Measurements from ENCODE around the gene PPP1R1C. TPM values are rescaled to one million over a fixed set of nuclear protein-coding genes. Genes with fewer than 3 reads are reported as not detected.

Gene PPP1R1C
- total and polyA plus RNA-seq, 4 donors: 5.4 to 21.7 (median 11.3) TPM

GRCh38 chr2:182070736-182071135, 85.1 kb downstream of the PPP1R1C start (continued):
- TF ChIP-seq, protein P1, sequence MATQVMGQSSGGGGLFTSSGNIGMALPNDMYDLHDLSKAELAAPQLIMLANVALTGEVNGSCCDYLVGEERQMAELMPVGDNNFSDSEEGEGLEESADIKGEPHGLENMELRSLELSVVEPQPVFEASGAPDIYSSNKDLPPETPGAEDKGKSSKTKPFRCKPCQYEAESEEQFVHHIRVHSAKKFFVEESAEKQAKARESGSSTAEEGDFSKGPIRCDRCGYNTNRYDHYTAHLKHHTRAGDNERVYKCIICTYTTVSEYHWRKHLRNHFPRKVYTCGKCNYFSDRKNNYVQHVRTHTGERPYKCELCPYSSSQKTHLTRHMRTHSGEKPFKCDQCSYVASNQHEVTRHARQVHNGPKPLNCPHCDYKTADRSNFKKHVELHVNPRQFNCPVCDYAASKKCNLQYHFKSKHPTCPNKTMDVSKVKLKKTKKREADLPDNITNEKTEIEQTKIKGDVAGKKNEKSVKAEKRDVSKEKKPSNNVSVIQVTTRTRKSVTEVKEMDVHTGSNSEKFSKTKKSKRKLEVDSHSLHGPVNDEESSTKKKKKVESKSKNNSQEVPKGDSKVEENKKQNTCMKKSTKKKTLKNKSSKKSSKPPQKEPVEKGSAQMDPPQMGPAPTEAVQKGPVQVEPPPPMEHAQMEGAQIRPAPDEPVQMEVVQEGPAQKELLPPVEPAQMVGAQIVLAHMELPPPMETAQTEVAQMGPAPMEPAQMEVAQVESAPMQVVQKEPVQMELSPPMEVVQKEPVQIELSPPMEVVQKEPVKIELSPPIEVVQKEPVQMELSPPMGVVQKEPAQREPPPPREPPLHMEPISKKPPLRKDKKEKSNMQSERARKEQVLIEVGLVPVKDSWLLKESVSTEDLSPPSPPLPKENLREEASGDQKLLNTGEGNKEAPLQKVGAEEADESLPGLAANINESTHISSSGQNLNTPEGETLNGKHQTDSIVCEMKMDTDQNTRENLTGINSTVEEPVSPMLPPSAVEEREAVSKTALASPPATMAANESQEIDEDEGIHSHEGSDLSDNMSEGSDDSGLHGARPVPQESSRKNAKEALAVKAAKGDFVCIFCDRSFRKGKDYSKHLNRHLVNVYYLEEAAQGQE (IDR thresholded peaks at IDR 0.05): no peak
- TF ChIP-seq JUND (IDR thresholded peaks at IDR 0.05) (no peak), RXRA (IDR thresholded peaks at IDR 0.05) (no peak)

GRCh38 chr2:182072861-182073260, 87.2 kb downstream of the PPP1R1C start:
- TF ChIP-seq GABPA (IDR thresholded peaks at IDR 0.05 in 1 of 2, conservative IDR thresholded peaks at IDR 0.05 in 1 of 2) (no peak), RXRA (IDR thresholded peaks at IDR 0.05) (no peak), JUND (IDR thresholded peaks at IDR 0.05) (no peak), FOXA2 (IDR thresholded peaks at IDR 0.05) (no peak), NR2F2 (IDR thresholded peaks at IDR 0.05) (no peak), RAD21 (IDR thresholded peaks at IDR 0.05) (no peak), EGR1 (IDR thresholded peaks at IDR 0.05; ENCODE audit: low read depth in 2 of 2) (no peak), HNF4A (conservative IDR thresholded peaks at IDR 0.05) (no peak), ATF3 (IDR thresholded peaks at IDR 0.05) (no peak), YY1 (IDR thresholded peaks at IDR 0.05) (no peak), TAF1 (conservative IDR thresholded peaks at IDR 0.05) (no peak), FOXA1 (IDR thresholded peaks at IDR 0.05) (no peak)
- TF ChIP-seq, protein P1 (IDR thresholded peaks at IDR 0.05): no peak
- TF ChIP-seq, protein P2, sequence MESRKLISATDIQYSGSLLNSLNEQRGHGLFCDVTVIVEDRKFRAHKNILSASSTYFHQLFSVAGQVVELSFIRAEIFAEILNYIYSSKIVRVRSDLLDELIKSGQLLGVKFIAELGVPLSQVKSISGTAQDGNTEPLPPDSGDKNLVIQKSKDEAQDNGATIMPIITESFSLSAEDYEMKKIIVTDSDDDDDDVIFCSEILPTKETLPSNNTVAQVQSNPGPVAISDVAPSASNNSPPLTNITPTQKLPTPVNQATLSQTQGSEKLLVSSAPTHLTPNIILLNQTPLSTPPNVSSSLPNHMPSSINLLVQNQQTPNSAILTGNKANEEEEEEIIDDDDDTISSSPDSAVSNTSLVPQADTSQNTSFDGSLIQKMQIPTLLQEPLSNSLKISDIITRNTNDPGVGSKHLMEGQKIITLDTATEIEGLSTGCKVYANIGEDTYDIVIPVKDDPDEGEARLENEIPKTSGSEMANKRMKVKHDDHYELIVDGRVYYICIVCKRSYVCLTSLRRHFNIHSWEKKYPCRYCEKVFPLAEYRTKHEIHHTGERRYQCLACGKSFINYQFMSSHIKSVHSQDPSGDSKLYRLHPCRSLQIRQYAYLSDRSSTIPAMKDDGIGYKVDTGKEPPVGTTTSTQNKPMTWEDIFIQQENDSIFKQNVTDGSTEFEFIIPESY (IDR thresholded peaks at IDR 0.05): no peak
- TF ChIP-seq, protein P3, sequence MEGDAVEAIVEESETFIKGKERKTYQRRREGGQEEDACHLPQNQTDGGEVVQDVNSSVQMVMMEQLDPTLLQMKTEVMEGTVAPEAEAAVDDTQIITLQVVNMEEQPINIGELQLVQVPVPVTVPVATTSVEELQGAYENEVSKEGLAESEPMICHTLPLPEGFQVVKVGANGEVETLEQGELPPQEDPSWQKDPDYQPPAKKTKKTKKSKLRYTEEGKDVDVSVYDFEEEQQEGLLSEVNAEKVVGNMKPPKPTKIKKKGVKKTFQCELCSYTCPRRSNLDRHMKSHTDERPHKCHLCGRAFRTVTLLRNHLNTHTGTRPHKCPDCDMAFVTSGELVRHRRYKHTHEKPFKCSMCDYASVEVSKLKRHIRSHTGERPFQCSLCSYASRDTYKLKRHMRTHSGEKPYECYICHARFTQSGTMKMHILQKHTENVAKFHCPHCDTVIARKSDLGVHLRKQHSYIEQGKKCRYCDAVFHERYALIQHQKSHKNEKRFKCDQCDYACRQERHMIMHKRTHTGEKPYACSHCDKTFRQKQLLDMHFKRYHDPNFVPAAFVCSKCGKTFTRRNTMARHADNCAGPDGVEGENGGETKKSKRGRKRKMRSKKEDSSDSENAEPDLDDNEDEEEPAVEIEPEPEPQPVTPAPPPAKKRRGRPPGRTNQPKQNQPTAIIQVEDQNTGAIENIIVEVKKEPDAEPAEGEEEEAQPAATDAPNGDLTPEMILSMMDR (IDR thresholded peaks at IDR 0.05; ENCODE audit: low read depth, low read length, missing input control): no peak
- no peak overlapping the region for H3K9ac ChIP-seq (ENCODE audit: low read depth in 1 of 2, low read length in 2 of 2)
- WGBS: 78% methylated on average over 6 of the region's 6 CpGs

More at GRCh38 chr2:182072861-182073260, 87.2 kb downstream of the PPP1R1C start:
- Histone ChIP-seq H3K4me3 (ENCODE audit: low read depth in 1 of 3, low read length in 3 of 3) (no peak overlapping the region), H3K27me3 (ENCODE audit: control insufficient read depth in 4 of 4, insufficient read depth in 4 of 4, low read length in 3 of 4) (no peaks in the 10 kb centered on the region), H3K36me3 (ENCODE audit: control insufficient read depth in 4 of 4, insufficient read depth in 3 of 4, low read depth in 1 of 4, low read length in 3 of 4) (no peaks in the 10 kb centered on the region), H3K9me3 (ENCODE audit: control insufficient read depth in 4 of 4, low read length in 3 of 4) (no peaks in the 10 kb centered on the region), H3K4me1 (ENCODE audit: control insufficient read depth in 4 of 4, insufficient read depth in 4 of 4, low read length in 3 of 4) (peaks cover 4 to 16% (median 6%) of the 10 kb centered on the region in 4 donors), H3K27ac (ENCODE audit: low read depth in 1 of 2, low read length in 2 of 2) (no peak overlapping the region)
- DNase-seq (ENCODE audit: low spot score): no peak

Measured in liver (tissue), 9 donors.